ENCODE results near the gene TRIM66.

Gene TRIM66

DNA sequence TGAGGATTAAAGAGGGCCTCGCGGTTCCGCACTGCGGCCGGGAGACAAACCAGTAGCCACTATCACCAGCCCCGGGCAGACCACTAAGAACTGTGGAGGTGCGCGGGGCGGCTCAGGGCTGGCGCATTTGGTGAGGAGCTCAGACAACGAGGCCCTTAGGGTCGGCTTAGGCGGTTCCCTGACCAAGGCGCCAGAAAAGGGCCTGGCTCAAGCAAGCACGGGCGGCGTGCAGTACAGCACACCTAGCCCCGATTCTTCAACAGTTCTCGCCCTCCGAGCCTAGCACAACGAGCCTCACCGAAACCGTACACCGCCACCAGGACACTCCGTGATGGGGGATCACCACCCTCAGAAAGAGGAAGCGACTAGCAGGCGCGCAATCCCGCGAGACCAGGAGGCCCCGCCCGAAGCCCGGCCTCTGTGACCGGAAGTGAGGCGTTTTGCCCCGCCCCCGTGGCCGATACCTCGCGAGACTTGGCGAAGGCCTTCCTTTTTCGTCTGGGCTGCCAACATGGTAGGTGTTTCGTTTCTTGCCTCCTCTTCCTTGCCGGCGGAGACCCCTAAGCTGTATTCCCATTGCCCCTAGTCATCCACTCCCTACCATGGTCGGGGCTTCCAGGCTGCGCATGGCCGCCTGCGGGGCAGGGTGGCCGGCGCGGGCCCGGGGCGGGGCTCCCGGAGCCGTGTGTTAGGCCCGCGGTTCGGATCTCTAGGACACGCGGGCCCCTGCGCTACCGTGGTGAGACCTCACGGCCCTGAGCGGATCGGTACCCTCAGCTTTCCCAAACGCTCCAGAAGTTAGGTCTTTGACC lies at the start of gene TRIM66, which contains the start of gene RPL27A:
Gene TRIM66, minus strand, starts transcription at position 363 of the 812 bp plus-strand sequence. CDS start 10,391 bp downstream, outside the sequence.
Gene RPL27A, plus strand, starts transcription at position 490 of the 812 bp plus-strand sequence. Its CDS starts 22 bp downstream, at position 512.
- Mint-ChIP-seq H3K36me3 (peaks cover 62% of the 10 kb centered on the region), H3K9me3 (peaks cover 4% of the 10 kb centered on the region), H3K27ac (peak within 1 kb of the TSS; percentile 99), H3K27me3 (no peaks in the 10 kb centered on the region), H3K4me1 (peaks cover 45% of the 10 kb centered on the region), H3K4me3 (peak within 1 kb of the TSS; percentile 92)
- peak; percentile 98 for ATAC-seq

- ATAC-seq, result peak; percentile 79
- Mint-ChIP-seq H3K36me3 (no peaks in the 10 kb centered on the region), H3K4me3 (peak overlapping the region; percentile 71), H3K9me3 (no peaks in the 10 kb centered on the region), H3K27me3 (no peaks in the 10 kb centered on the region), H3K27ac (peak overlapping the region; percentile 87), H3K4me1 (peaks cover 34% of the 10 kb centered on the region)
Observed at GRCh38 chr11:8731647-8732323, 49.3 kb upstream of the TRIM66 start.

GRCh38 chr11:8730697-8731020 lies 48.2 kb upstream of the TRIM66 start:
- Mint-ChIP-seq H3K4me1 (peaks cover 34% of the 10 kb centered on the region), H3K27me3 (no peaks in the 10 kb centered on the region), H3K4me3 (no peak overlapping the region), H3K27ac (peak overlapping the region; percentile 87), H3K36me3 (no peaks in the 10 kb centered on the region), H3K9me3 (no peaks in the 10 kb centered on the region)
- no peak for ATAC-seq

DNA sequence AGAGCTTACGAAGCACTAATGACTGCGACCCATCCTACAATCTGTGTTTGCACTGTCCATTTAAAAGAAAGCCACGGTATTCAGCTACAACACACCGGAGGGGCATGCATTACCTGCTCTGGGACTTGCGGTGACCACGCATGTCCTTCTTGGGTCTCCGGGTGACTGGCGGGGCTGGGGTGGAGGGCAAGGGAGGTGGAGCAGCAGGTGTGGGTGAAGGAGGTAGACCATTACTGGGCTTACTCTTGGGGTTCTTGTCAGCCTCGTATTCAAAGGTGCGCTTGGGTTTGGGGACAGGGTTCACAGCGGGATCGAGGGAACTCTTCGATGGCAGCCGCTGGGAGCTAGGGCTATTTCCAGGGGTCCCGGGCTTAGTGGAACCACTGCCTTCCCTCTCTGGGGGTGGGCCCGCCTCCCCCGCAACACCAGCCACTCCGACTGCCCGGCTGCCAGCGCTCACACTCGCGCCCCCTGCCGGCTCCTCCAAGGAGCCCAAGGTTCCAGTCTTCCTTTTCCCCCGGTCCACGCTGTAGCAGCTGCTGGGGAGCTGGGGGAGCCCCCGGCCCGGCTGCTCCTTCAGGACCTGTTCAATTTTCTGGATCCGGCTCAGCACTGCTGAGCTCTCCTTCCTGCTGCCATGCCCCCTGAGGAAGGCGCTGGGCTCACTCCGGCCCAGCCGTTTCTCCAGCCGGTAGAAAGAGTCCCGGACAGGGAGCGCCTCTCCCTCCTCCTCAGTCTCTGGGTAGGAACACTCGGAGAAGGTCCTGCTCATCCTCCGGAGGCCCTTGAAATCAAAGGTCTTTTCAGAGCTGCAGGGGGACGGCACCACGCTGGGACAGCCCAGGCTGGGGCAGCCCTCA lies 47.6 kb upstream of the TRIM66 start:
- Mint-ChIP-seq H3K36me3 (no peaks in the 10 kb centered on the region), H3K4me3 (no peak overlapping the region), H3K4me1 (peaks cover 34% of the 10 kb centered on the region), H3K27me3 (no peaks in the 10 kb centered on the region), H3K9me3 (no peaks in the 10 kb centered on the region), H3K27ac (no peak overlapping the region)
- no peak for ATAC-seq

DNA sequence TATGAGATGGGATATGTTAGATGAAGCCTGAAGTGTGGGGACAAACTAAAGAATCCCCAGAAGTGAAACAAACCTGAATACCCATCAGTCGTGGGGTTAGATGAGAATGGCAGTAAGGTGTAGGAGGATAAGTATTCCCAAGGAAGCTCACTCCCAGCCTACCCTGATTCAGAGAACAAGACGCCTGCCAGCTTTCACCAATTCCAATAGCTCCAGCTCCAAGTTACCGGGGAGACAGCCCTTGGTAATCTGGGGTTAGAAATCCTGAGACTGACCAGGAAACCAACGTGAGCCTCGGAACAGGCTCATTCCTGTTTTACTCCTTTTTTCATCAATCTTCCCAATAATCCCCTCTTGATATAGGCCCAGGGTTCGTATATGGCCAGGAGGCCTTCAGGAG lies 46.6 kb upstream of the TRIM66 start:
- Mint-ChIP-seq H3K27ac (no peak overlapping the region), H3K36me3 (no peaks in the 10 kb centered on the region), H3K4me1 (peaks cover 33% of the 10 kb centered on the region), H3K4me3 (no peak overlapping the region), H3K9me3 (no peaks in the 10 kb centered on the region), H3K27me3 (no peaks in the 10 kb centered on the region)
- ATAC-seq, result no peak

- Mint-ChIP-seq H3K27me3 (no peaks in the 10 kb centered on the region), H3K27ac (no peak overlapping the region), H3K4me1 (peaks cover 28% of the 10 kb centered on the region), H3K9me3 (no peaks in the 10 kb centered on the region), H3K36me3 (no peaks in the 10 kb centered on the region), H3K4me3 (no peak overlapping the region)
- no peak for ATAC-seq
Observed at GRCh38 chr11:8728563-8728962, 46.1 kb upstream of the TRIM66 start.

- Mint-ChIP-seq H3K36me3 (no peaks in the 10 kb centered on the region), H3K4me3 (no peak overlapping the region), H3K9me3 (no peaks in the 10 kb centered on the region), H3K27ac (no peak overlapping the region), H3K27me3 (peaks cover 15% of the 10 kb centered on the region), H3K4me1 (peaks cover 8% of the 10 kb centered on the region)
- no peak for ATAC-seq
Observed at GRCh38 chr11:8726395-8726794, 43.9 kb upstream of the TRIM66 start.

DNA sequence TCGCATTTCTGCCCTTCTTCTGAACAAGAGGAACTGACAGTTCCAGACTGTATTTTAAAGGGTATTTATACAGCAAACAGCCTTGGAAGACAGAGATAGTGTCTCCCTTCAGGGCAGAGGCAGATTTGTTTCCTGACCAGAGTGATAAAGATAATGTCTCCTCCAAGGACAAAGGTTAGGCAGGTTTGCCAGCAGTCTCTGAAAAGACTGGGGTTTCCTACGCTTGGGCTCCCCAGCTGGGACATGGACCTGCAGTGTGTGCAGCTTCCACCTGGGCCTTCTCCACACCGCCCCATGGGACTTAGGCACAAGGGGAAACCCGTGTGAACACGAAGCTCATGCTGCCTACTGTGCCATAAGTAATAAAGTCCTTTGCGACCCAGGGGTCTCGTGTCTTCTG lies 42.2 kb upstream of the TRIM66 start:
- Mint-ChIP-seq H3K4me3 (no peak overlapping the region), H3K4me1 (no peaks in the 10 kb centered on the region), H3K27me3 (peaks cover 15% of the 10 kb centered on the region), H3K36me3 (no peaks in the 10 kb centered on the region), H3K27ac (no peak overlapping the region), H3K9me3 (no peaks in the 10 kb centered on the region)
- no peak for ATAC-seq

GRCh38 chr11:8723711-8724110 lies 41.2 kb upstream of the TRIM66 start:
- Mint-ChIP-seq H3K36me3 (no peaks in the 10 kb centered on the region), H3K27ac (no peak overlapping the region), H3K9me3 (no peaks in the 10 kb centered on the region), H3K4me1 (peaks cover 3% of the 10 kb centered on the region), H3K27me3 (peaks cover 15% of the 10 kb centered on the region), H3K4me3 (no peak overlapping the region)
- ATAC-seq, result no peak

DNA sequence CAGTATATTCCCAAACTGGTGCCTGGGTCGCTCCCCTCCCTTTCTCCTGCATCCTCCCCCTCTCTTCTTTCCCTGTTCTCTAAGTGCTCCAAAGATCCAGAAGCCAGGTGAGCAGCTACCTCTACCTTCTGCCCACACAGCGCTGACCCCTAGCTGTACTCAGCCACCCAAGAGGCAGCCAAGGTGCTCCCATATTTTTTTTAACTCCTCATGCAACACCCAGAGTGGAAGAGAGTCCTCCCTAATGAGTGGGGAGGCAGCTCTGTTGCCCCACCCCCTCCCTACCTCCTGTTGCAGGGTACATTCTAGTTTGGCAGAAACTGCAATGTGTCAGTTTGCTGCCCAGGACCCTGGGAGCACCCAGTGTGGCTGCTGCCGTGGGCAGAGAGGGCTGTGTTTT lies 40.3 kb upstream of the TRIM66 start:
- H3K4me1 Mint-ChIP-seq, result peaks cover 12% of the 10 kb centered on the region
- H3K27me3 Mint-ChIP-seq, result peaks cover 15% of the 10 kb centered on the region
- ATAC-seq, result no peak
- no peaks in the 10 kb centered on the region for H3K36me3 Mint-ChIP-seq
- no peak overlapping the region for H3K27ac Mint-ChIP-seq
- no peaks in the 10 kb centered on the region for H3K9me3 Mint-ChIP-seq
- H3K4me3 Mint-ChIP-seq, result no peak overlapping the region

DNA sequence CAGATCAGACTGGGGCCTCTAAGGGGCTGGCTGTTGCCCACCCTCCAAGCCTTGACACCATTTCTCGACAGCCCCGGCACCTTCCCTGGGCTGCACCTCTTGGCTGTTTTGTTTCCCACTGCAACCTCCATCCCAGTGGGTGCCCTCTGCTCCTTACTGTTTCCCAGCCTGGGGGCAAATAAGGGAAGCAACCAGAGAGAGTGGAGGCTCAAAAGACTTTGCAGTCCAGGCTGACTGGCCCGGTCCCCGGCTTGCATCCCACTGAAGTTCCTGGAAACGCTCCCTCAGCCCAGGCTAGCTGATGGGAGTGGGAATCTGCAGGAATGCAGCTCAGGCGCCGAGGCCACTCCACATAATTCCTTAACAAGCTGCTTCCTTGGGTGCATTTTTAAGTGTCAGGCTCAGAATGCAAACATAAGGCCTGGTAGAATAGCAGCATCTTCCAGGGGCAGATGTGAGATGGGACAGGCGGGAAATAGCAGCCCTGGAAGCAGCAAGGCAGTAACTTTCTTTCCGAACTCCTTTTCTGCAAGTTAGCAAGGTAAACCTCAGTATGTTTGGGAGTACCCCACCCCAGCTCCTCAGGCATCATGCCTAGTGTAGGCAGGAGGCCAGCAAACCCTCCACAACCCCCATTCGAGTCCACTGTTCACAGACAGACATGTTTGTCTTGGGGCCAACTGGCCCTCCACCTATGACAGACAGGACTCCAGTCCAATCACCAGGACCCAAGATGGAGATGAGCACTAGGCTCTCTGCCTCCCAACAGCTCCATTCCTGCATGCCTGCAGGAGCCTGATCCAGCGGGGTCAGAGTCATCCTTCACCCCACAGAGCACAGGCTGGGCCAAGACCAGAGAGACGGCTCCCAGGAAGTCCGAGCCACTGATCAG lies 39.4 kb upstream of the TRIM66 start:
- Mint-ChIP-seq H3K4me1 (peaks cover 22% of the 10 kb centered on the region), H3K27ac (no peak overlapping the region), H3K4me3 (no peak overlapping the region), H3K36me3 (no peaks in the 10 kb centered on the region), H3K27me3 (peaks cover 15% of the 10 kb centered on the region), H3K9me3 (no peaks in the 10 kb centered on the region)
- no peak for ATAC-seq

GRCh38 chr11:8720868-8721608 lies 38.6 kb upstream of the TRIM66 start:
- no peak for ATAC-seq
- Mint-ChIP-seq H3K27ac (no peak overlapping the region), H3K36me3 (no peaks in the 10 kb centered on the region), H3K4me1 (peaks cover 22% of the 10 kb centered on the region), H3K27me3 (peaks cover 15% of the 10 kb centered on the region), H3K9me3 (no peaks in the 10 kb centered on the region), H3K4me3 (no peak overlapping the region)

DNA sequence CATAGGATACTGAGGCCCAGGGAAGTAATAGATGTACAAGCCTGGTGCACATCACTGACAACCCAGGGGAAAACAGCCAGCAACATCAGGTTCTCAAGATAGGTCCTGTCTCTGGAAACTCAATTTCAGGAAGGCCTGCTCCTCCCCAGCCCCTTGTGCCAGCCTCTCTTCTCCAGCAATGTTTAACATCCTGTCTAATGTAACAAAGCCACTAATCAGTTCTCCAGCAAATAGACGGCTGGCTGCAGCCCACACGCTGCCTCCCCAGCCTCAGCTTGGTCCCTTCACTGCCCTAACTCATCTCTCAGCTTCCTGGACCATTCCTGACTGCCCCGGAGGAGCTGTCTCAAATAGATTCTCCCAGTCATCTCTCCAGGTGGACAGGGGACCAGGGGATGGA lies 37.9 kb upstream of the TRIM66 start:
- H3K4me3 Mint-ChIP-seq, result no peak overlapping the region
- H3K4me1 Mint-ChIP-seq, result peaks cover 22% of the 10 kb centered on the region
- no peak overlapping the region for H3K27ac Mint-ChIP-seq
- ATAC-seq, result no peak
- H3K36me3 Mint-ChIP-seq, result no peaks in the 10 kb centered on the region
- H3K9me3 Mint-ChIP-seq, result no peaks in the 10 kb centered on the region
- peaks cover 15% of the 10 kb centered on the region for H3K27me3 Mint-ChIP-seq

GRCh38 chr11:8719721-8720120 lies 37.3 kb upstream of the TRIM66 start:
- ATAC-seq, result no peak
- H3K27ac Mint-ChIP-seq, result no peak overlapping the region
- no peaks in the 10 kb centered on the region for H3K9me3 Mint-ChIP-seq
- no peak overlapping the region for H3K4me3 Mint-ChIP-seq
- no peaks in the 10 kb centered on the region for H3K36me3 Mint-ChIP-seq
- H3K4me1 Mint-ChIP-seq, result peaks cover 22% of the 10 kb centered on the region
- peaks cover 15% of the 10 kb centered on the region for H3K27me3 Mint-ChIP-seq

Measured in stimulated activated memory B cell treated with anti-CD40 and anti-IgM and Interleukin-4, amounts not matched to agents 10 μg/mL and 1 μg/mL and 100 μg/mL, for 72 hours (primary cell).